H4 (cell line): ENCODE data around the gene CD3E. TPM values are rescaled to one million over a fixed set of nuclear protein-coding genes. Genes with fewer than 3 reads are reported as not detected.

Source experiments
- DNase-seq: peaks from one replicate; pipeline ENCODE4 v3.0.0-alpha.2; 2015; ENCODE audit warnings: low spot score
- total RNA-seq: library from RNA; depleted of rRNA; stranded (reverse); fragments of >200 nt; shearing (Covaris generic); gene quantifications from 2 replicates; pipeline ENCODE4 v1.2.3, GENCODE V29; 2014

The CD3E gene
- total RNA-seq, 1 experiment from 2014 or later: not detected

DNA sequence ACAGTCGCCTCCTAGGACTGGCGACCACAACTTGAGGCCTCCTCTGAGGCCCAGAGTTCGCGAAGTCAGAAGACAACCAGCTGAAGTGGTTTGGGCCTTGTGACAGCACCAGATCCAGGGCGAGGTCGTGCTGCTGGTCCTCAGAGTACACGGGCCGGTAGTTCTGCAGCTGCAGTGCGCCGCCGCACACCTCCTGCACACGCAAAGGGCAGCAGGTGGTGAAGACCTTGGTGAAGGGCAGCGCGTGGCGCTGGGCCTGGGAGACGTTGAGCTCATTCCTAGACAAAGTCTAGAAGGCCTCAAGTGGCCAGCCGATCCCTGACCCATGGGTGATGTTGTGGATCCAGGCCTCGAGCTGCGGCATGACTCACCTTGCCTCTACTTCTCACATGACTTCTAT lies 18.2 kb downstream of the CD3E start:
- DNase-seq: no peak

DNA sequence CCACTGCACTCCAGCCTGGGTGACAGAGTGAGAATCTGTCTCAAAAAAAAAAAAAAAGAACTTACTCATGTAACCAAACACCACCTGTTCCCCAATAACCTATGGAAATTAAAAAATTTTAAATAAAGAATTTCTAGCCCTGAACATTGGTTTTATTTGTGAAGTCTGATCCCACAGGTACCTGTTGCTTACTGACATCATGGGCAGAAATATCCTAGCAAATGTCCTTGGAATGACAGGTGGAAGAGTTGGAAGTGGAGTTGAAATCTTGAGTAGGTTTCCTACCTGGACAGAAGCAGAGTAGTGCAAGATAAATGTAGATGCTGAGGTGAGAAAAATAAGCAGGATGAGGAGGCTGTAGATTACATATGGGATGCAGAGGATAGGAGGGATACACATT lies 20.8 kb downstream of the CD3E start:
- DNase-seq: no peak

DNA sequence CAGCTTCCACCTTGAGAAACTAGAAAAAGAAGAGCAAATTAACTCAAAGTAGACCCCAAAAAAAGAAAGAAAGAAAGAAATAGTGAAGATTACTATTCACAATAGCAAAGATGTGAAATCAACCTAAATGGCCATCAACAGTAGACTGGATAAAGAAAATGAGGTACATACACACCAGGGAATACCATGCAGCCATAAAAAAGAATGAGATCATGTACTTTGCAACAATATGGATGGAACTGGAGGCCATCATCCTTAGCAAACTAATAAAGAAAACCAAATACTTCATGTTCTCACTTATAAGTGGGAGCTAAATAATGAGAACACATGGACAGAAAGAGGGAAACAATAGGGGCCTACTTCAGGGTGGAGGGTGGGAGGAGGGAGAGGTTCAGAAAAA lies 24.2 kb downstream of the CD3E start:
- no peak for DNase-seq

GRCh38 chr11:118334745-118335144 lies 30.2 kb downstream of the CD3E start:
- no peak for DNase-seq

DNA sequence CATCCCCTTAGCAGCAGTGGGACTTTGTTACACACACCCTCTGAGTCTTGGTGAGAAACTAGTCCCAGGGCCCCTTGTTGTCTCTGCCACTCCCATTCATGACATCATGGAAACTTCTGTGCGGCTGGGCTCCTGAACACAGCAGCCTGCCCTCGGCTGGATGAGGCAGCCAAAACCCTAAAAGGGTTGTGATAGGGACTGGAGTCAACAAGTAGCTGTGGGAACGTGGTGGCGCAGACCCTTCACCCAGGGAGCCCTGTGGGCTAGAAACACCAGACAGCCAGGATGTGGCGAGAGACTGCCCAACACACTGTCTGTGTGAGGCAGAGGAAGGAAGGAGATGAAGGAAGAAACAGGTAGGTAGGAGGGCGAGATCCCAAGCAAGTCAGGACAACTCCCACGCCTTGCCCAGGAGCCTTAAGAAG lies 34.1 kb downstream of the CD3E start:
- DNase-seq: peak; percentile 39

DNA sequence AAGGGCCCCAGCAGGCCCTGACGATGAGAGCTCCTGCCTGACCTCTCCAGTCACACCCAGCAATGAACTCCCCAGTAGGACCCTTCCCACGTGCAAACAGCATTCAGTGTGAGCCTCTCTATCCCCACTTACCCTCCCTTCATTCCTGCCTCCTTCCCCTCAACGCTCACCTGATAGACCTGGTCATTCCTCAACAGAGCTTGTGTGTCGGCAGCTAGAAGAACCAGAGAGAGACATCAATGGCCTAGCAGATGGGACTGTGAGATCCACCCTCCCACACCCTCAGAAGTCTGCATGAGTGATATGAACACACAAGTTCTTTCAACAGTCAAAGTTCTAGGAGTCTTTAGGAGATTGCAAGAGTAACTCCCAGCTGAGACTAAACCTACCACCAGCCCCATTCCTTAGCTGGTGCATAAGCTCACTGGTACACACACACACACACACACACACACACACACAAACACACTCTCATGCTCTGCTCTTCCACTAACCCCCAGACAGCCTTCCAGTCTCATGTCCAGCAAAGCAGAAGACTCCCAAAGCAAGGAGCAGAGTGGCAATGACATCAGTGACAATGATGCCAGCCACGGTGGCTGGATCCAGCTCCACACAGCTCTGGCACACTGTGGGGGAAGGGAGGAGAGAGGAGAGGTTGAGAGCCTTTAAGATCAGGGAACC lies 34.9 kb downstream of the CD3E start:
- no peak for DNase-seq

GRCh38 chr11:118340449-118340848 lies 35.9 kb downstream of the CD3E start:
- DNase-seq: no peak

- DNase-seq: no peak
These were observed 36.7 kb downstream of the CD3E start for GRCh38 chr11:118341261-118341660.

- no peak for DNase-seq
These were observed 37.4 kb downstream of the CD3E start for GRCh38 chr11:118341815-118342489.

DNA sequence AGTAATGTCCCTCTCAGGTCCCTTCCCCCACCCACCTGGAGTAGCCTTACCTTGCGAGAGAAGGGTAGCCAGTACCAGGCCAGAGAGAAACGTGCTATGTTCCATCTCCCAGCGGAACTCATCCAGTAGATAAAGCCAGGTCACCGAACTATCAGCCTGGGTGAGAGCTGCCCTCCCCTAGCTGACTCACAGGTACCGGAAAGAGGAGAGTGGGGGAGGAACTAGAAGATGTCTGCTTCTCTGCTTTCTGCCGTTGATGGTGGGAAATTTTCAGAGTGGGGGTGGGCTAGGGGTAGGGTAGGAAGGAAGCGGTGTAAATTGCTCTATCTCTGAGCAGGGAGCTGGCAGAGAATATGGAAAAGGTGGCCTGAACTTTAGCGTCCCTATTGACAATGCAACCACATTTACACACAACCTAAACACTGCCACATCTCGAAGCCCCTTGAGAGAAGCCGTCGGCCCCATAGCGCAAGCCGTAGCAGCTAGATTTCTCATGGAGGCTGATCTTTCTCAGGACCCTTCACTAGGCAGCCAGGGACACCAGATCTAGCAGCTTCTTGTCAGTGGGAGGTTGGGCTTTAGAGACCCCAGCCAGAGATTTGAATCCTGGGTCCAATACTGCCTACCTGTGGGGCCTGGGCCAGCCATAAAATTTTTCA lies 38.1 kb downstream of the CD3E start, which contains the start of gene CD3D:
Gene CD3D, minus strand, starts transcription at position 203 of the 659 bp plus-strand sequence. Its CDS starts 98 bp downstream, at position 105.
- no peak for DNase-seq

GRCh38 chr11:118343248-118343647 lies 38.7 kb downstream of the CD3E start:
- DNase-seq: no peak

DNA sequence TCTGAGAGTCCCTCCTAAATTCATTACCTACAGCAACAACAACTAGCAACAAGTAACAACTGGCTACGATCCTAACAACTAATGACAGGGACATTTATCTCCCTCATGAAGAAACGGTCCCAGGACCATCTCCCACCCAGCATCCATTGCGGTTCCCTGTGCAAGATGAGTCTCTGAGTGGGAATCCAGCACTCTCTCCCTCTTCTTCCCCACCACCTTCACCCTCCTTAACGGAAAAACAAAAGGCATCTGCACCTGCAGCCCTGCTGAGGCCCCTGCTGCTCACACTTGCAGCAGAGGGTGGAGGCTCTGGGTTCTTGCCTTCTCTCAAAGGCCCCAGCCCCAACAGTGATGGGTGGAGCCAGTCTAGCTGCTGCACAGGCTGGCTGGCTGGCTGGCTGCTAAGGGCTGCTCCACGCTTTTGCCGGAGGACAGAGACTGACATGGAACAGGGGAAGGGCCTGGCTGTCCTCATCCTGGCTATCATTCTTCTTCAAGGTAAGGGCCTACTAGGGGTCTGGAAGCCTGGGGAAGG lies 39.5 kb downstream of the CD3E start, which contains the start of gene CD3G:
Gene CD3G, plus strand, starts transcription at position 364 of the 535 bp plus-strand sequence. Its CDS starts 80 bp downstream, at position 444.
- no peak for DNase-seq

DNA sequence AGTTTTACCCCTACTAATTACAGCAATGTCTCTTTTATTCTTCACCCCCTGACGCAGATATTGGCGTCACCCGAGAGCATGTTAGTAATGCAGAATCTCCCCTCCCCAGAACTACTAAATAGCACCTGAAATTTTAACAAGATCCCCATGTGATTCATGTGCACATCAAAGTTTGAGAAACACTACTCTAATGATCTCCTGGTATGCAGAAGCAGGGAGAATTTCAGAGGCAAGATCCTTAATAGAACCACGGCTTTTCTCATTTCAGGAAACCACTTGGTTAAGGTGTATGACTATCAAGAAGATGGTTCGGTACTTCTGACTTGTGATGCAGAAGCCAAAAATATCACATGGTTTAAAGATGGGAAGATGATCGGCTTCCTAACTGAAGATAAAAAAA lies 44.9 kb downstream of the CD3E start:
- no peak for DNase-seq

DNA sequence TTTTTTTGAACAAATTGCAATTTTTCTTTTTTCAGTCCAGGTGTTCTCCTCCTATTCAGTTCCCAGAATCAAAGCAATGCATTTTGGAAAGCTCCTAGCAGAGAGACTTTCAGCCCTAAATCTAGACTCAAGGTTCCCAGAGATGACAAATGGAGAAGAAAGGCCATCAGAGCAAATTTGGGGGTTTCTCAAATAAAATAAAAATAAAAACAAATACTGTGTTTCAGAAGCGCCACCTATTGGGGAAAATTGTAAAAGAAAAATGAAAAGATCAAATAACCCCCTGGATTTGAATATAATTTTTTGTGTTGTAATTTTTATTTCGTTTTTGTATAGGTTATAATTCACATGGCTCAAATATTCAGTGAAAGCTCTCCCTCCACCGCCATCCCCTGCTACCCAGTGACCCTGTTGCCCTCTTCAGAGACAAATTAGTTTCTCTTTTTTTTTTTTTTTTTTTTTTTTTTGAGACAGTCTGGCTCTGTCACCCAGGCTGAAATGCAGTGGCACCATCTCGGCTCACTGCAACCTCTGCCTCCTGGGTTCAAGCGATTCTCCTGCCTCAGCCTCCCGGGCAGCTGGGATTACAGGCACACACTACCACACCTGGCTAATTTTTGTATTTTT lies 48.7 kb downstream of the CD3E start:
- no peak for DNase-seq

- no peak for DNase-seq
These were observed 53.5 kb downstream of the CD3E start for GRCh38 chr11:118358071-118358470.

DNA sequence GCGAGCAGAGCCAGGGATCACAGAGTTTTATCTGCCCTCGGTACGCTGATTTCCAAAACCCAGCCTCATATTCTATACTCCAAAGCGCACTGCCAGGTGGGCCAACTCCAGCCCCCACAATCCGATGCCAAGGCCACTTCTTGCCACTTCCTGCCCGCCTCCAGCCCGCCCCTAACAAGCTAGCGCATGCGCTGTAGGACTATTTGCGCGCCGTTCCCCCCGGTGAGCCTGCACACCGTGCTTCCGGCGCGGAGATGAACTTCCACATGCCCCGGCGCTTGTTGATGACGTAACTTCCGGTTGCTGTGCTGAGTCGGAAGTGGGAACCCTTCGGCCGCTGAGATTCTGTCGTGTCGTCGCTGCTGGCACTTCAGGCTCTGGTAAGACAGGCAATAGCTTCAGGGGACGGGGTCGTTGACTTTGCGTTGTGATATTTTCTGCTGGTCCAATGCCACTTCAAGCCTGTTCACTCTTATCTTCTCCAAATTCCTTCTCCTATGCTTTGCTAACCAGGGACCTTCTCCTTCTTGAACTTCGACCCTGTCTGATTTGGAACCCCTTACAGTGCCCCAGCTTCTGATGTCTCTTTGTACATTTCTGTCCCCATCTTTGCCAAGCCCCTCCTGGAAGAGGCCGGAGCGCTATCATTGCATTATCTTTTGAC lies 54.9 kb downstream of the CD3E start, which contains the start of gene UBE4A:
Gene UBE4A, plus strand, starts transcription at position 306 of the 664 bp plus-strand sequence. CDS start 5,481 bp downstream, outside the sequence.
- DNase-seq: peak; percentile 92

- no peak for DNase-seq
These were observed 60.6 kb downstream of the CD3E start for GRCh38 chr11:118364956-118365615.
